Calu3 (cell line): Measurements from ENCODE around the gene MOSPD3. TPM values are rescaled to one million over a fixed set of nuclear protein-coding genes. Genes with fewer than 3 reads are reported as not detected.

Source experiments
- BruUV-seq: library from RNA; stranded (reverse); fragments of 400-500 nt; replicated peaks from 2 replicates; lab custom pipeline; 2021; lab: Mats Ljungman, UMichigan
- CTCF ChIA-PET: fragments of 300-600 bp; sonication (Branson Sonifier 250); formaldehyde crosslinking; loops from one replicate; lab custom pipeline; 2022; ENCODE audit warnings: antibody characterized with exemption; lab: Charles Lee
- DNase-seq: peaks from one replicate; pipeline ENCODE4 v3.0.0; 2022
- H3K27ac Mint-ChIP-seq: one replicate; pipeline ENCODE4 v1.8.0; 2022; ENCODE audit warnings: mixed read lengths; ENCODE audit not compliant: unreplicated experiment
- H3K27me3 Mint-ChIP-seq: one replicate; pipeline ENCODE4 v1.8.0; 2022; ENCODE audit warnings: mixed read lengths; ENCODE audit not compliant: unreplicated experiment
- H3K36me3 Mint-ChIP-seq: one replicate; pipeline ENCODE4 v1.8.0; 2022; ENCODE audit warnings: mild to moderate bottlenecking, moderate library complexity, mixed read lengths; ENCODE audit not compliant: insufficient read depth, unreplicated experiment
- H3K4me1 Mint-ChIP-seq: one replicate; pipeline ENCODE4 v1.8.0; 2022; ENCODE audit warnings: mild to moderate bottlenecking, low read depth, mixed read lengths; ENCODE audit not compliant: unreplicated experiment
- H3K4me3 Mint-ChIP-seq: one replicate; pipeline ENCODE4 v1.8.0; 2022; ENCODE audit warnings: mild to moderate bottlenecking, low read depth, moderate library complexity, mixed read lengths; ENCODE audit not compliant: unreplicated experiment
- H3K9me3 Mint-ChIP-seq: one replicate; pipeline ENCODE4 v1.8.0; 2022; ENCODE audit warnings: low read depth, mixed read lengths; ENCODE audit not compliant: unreplicated experiment
- CTCF ChIP-seq: fragments of 200-600 bp; IDR thresholded peaks from one replicate; pipeline ENCODE4 v1.8.0; 2022; ENCODE audit warnings: antibody characterized with exemption; ENCODE audit not compliant: unreplicated experiment
- intact Hi-C: fragments of 100-400 bp; cut with micrococcal nuclease; formaldehyde crosslinking; loops from one replicate; pipeline ENCODE4 v1.10.0; 2022; ENCODE audit not compliant: unreplicated experiment
- total RNA-seq: library from RNA; stranded (reverse); gene quantifications from 2 replicates; pipeline ENCODE4 v1.2.3, GENCODE V29; 2022

MOSPD3 gene
- total RNA-seq, 1 experiment from 2014 or later: 11.7 TPM

- intact Hi-C loops: no loop called here
- no peaks in the 10 kb centered on the region for H3K36me3 Mint-ChIP-seq
- CTCF ChIA-PET: no interaction called here
- H3K27ac Mint-ChIP-seq: no peak within 1 kb of the TSS
- TF ChIP-seq CTCF: no peak
- no peak within 1 kb of the TSS for H3K4me3 Mint-ChIP-seq
- no peaks in the 10 kb centered on the region for H3K9me3 Mint-ChIP-seq
- no TSS peak for BruUV-seq
- H3K4me1 Mint-ChIP-seq: no peaks in the 10 kb centered on the region
- H3K27me3 Mint-ChIP-seq: peaks cover 46% of the 10 kb centered on the region
- no peak for DNase-seq
Measured at GRCh38 chr7:100641463-100641859, 29.1 kb downstream of the MOSPD3 start, which contains the start of gene TFR2. Gene TFR2, minus strand, starts transcription at chr7:100641552. Its CDS starts 43 bp downstream, at chr7:100641509.

GRCh38 chr7:100641860-100642533 lies 29.7 kb downstream of the MOSPD3 start:
- no peak for TF ChIP-seq CTCF
- Mint-ChIP-seq H3K4me3 (no peak overlapping the region), H3K27ac (no peak overlapping the region), H3K27me3 (peaks cover 49% of the 10 kb centered on the region), H3K4me1 (no peaks in the 10 kb centered on the region), H3K9me3 (no peaks in the 10 kb centered on the region), H3K36me3 (no peaks in the 10 kb centered on the region)
- CTCF ChIA-PET: no interaction called here
- intact Hi-C loops: no loop called here
- DNase-seq: no peak
- no TSS peak for BruUV-seq

- no peak overlapping the region for H3K4me3 Mint-ChIP-seq
- peaks cover 49% of the 10 kb centered on the region for H3K27me3 Mint-ChIP-seq
- no peaks in the 10 kb centered on the region for H3K4me1 Mint-ChIP-seq
- H3K36me3 Mint-ChIP-seq: no peaks in the 10 kb centered on the region
- no peak for TF ChIP-seq CTCF
- H3K27ac Mint-ChIP-seq: no peak overlapping the region
- CTCF ChIA-PET: no interaction called here
- intact Hi-C loops: no loop called here
- no peak for DNase-seq
- no TSS peak for BruUV-seq
- H3K9me3 Mint-ChIP-seq: no peaks in the 10 kb centered on the region
Measured at GRCh38 chr7:100642534-100642907, 30.2 kb downstream of the MOSPD3 start.

GRCh38 chr7:100649826-100650565 lies 37.7 kb downstream of the MOSPD3 start:
- TF ChIP-seq CTCF: no peak
- Mint-ChIP-seq H3K4me3 (no peak overlapping the region), H3K36me3 (no peaks in the 10 kb centered on the region), H3K27me3 (peaks cover 37% of the 10 kb centered on the region), H3K4me1 (no peaks in the 10 kb centered on the region), H3K9me3 (no peaks in the 10 kb centered on the region), H3K27ac (no peak overlapping the region)
- intact Hi-C loops: no loop called here
- no TSS peak for BruUV-seq
- CTCF ChIA-PET: no interaction called here
- no peak for DNase-seq
